HL-60/S4 (cell line): ENCODE results near the gene CMBL.
"Not testable (repeated sequence)": the region's sequence is repeated elsewhere in the genome, so short reads cannot be mapped to it uniquely, and the experiment has no call there.

Experiments used
- in situ Hi-C: fragments of 300-500 bp; cut with MboI; formaldehyde crosslinking; loops from 2 replicates; pipeline ENCODE4 v1.14.3; 2022; ENCODE audit warnings: low sequenced_read_pairs

The CMBL gene

GRCh38 chr5:10286862-10287227, 20.9 kb downstream of the CMBL start:
- in situ Hi-C loops, result no loop called here

DNA sequence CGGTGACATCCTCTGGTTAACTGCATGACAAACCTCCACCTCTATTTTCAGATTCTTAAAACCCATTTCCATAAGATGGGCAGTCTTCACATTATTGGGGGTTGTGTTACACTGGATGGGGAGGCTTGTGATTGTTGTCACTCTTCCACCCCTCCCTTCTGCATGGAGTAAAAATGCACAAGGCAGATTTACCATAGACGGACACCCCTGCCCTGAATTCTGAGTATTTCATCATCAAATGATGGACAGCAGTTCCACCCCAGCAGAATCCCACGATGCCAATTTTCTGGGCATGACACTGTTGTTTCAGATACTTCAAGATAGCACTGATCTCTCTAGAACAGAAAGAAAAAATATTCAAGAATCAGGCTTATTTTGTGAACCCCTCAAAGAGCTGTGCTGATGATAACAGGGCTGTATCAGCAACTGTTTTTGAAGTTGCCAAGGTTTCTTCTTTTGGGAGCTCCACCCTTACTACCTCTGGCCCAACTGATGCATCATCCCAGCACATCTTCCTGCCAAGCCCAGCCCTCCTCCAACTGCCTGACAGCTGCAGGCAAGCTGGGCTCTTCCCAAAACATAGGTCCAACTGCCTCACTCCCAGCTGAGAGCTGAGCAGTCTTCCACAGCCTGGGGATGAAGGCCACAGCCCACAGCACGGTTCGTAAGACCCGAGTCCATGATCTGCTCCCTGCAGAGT, 21.4 kb downstream of the CMBL start:
- in situ Hi-C loops, result no loop called here

- in situ Hi-C loops, result not testable (repeated sequence)
These were observed 22.3 kb downstream of the CMBL start for GRCh38 chr5:10285362-10285761.

DNA sequence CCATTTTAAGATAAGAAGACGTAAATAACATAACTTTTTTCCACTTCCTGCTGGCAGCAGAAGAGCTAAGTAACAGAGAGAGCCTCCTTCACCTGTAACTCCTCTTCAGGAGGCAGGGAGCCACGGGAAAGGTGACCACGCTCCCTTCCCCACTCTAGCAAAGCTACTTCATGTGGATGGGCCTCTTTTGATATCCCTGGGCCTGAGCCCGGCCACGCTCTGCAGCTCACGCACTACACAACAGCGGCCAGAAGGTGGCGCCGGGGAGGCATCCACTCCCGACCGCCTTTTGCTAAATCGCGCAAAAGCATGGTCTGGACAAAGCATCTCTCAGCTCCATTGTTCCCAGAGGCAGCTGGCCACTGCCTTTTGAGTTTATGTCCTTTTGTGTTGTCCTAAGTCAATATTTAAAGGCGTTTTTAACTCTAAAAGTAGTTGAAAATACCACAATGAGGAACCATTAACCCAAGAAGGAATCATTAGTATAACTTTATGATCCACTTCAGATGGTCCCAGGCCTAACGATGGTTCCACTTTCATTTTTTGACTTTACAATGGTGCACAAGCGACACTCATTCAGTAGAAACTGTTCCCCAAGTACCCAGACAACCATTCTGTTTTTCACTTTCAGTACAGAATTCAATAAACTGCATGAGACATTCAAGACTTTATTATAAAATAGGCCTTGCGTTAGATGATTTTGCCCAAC, 23.6 kb downstream of the CMBL start:
- in situ Hi-C loops, result no loop called here

- in situ Hi-C loops, result no loop called here
These were observed 27.6 kb downstream of the CMBL start for GRCh38 chr5:10279925-10280720.

- in situ Hi-C loops, result no loop called here
These were observed 28.4 kb downstream of the CMBL start for GRCh38 chr5:10279328-10279727.

- in situ Hi-C loops, result no loop called here
These were observed 28.9 kb downstream of the CMBL start for GRCh38 chr5:10278658-10279279.

DNA sequence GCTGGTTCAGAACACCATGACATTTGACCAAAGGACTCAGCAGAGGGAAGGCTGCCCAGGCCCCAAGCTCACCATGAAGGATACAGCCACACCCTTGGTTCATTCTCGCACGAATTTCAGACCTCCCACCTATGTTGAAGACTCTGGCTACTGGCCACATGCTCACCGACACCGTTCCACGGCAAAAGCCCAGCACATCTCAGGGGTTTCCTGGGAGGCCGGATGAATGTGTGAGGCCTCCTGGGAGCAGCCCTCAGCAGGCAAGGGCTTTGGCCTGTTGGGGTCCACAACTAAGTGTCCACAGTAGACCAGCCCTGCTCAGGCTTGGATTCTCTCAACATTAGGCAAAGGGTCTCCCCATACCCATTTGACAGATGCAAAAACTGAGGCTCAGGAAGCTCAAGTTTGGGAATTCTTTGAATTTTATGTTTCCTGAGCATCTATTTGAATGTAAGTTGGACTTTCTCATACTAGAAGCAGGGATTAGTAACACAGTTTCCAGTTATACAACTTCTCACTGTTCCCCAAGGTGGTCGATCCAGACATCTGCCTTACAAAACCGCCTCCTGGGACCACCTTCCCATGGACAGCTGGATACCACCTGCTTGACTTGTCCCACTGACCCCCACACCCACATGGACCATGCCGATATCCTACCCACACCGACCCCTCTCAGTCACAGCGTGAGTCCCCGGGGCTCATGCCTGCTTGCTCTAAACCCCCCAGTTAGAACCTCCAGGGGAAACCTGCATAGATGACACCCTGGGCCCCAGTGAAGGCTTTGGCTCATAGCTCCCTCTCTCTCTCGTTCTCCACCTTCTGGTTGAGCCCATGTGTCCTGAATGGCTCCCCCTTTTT, 29.7 kb downstream of the CMBL start:
- in situ Hi-C loops, result no loop called here

DNA sequence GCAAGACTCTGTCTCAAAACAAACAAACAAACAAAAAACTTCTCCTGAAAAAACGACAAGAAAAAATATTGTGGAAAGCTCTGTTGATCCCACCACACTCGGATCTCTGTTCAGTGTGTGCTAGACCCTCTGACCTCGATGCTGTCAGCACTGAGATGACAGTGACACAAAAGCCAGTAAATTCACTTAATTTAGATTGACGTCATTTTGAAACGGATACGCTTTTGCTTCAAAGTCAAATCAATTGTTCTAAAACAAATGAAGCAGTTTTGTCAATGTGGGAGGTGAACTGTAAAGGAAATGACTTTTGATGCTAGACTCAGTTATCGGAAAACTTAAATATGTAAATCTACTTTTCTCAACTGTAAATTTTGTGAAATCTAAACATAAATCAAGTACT, 31.0 kb downstream of the CMBL start:
- in situ Hi-C loops, result no loop called here

- in situ Hi-C loops, result no loop called here
These were observed 31.7 kb downstream of the CMBL start for GRCh38 chr5:10275991-10276390.

GRCh38 chr5:10275460-10275859, 32.2 kb downstream of the CMBL start:
- in situ Hi-C loops, result no loop called here

GRCh38 chr5:10272875-10273209, 34.9 kb downstream of the CMBL start:
- in situ Hi-C loops, result not testable (repeated sequence)

DNA sequence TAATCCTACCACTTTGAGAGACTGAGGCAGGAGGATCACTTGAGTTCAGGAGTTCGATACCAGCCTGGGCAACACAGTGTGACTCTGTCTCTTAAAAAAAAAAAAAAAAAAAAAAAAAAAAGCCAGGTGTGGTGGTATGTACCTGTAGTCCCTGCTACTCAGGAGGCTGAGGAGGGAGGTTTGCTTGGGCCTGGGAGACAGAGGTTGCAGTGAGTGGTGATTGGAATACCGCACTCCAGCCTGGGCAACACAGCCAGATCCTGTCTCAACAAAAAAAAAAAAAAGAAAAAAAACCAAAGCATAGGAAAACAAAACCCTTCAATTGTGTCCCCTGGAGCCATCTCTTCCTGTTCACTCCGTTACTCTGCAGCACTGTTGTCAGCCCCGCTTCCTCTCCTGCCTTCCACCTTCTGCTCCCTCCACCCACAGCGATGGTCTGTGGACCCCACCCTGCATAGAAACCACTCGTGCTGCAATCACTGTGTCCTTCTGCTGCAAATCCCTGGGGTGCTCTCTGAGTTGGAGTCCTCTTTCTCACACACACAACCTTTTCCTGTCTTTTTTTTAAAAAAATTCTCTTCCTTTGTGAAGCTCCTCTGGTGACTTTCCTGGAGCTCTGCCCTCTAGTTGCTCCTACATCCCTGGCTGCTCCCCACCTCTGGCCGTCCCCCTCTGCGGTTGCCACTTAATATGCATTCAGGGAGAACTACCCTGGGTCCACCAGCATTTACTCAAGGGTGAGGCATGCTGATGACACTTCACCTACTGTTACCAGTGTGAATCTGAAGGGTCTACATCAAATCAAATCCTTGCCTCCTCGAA, 35.4 kb downstream of the CMBL start:
- in situ Hi-C loops, result no loop called here

- in situ Hi-C loops, result no loop called here
These were observed 39.6 kb downstream of the CMBL start for GRCh38 chr5:10268100-10268499.

DNA sequence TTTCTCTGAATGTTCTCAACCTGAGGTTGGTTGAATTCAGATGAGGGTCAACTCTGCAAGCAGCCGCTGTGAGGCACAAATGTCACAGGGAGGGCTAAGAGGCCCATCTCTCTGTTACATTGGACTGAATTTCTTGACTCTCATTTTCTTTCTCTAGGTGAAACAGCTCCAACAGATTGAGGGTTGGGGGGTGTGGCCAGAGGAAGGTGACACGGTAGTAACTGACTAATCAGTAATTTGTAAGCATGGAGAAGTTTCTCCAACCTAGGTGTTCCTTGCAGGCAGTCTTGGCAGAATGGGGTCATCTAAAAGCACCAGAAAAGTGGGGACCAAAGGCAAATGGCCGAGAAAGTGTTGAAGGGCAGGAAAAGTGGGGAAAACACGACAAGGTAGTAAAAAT, 40.9 kb downstream of the CMBL start:
- in situ Hi-C loops, result no loop called here

DNA sequence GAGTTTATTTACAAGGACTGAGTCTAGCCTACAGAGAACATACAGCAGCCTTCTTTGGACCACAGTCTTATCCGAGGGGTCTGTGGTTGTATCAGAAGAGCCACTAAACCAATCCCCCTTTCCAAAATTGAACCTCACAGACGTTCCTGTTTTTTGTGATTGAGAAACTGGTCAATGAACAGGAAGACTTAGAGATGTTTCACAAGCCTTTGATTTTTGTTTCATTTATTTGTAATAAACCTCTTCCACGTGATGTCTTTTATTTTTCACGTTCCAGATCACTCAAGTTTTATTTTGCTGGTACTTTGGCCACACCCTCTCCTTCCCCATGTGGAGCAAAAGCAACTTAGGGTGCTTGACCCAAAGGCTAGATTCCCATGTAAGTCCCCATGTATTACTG, 41.6 kb downstream of the CMBL start:
- in situ Hi-C loops, result no loop called here

DNA sequence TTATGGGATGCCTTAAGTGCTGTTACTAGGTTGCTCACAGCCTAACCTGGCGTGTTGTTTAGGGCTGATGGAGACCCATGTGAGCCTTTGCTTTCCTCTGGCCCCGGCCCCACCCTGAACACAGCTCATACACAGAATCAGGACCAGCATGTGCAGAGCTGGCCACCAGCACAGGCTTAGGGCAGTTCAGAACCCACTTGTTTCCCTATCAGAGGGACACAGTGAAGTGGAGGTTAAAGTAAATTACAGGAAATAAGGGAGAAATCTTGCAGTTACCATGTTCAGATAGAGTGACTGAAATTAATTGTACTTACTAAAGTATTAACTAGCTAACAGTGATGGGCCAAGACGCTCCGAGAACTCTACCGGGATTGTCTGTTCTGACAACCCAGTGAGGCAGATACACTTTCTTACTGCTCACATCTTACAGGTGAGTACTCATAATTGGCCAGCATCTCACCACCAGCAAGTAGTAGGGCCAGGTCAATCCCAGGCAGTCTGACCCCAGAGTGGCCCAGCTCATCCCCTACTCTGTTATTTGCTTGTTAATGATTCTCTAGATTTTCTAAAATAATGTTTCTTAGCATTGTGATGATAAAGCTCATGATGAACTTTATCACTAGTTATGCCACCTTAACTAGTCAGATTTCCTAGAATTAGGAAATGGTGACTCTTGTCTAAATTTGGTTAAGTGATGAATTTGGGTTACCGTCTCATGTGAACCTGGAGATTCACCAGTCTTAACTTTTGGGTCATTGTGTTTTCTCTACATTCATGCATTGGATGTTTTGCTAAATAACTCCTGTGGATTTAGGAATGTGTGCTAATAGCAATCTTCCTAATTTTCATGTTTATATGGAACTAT, 42.2 kb downstream of the CMBL start:
- in situ Hi-C loops, result no loop called here

GRCh38 chr5:10264604-10265003, 43.1 kb downstream of the CMBL start:
- in situ Hi-C loops, result no loop called here

DNA sequence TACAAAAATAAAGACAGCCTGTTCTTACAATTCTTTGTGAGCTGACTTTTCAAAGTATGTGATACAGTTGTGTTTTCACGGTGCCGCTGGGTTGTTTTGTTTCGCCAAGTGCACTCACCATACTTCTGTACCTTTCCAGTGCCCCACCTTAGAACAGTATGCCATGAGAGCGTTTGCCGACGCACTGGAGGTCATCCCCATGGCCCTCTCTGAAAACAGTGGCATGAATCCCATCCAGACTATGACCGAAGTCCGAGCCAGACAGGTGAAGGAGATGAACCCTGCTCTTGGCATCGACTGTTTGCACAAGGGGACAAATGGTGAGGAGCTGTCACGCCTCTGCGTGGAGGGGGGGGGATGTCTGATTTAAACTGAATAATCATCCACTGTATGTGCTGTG, 44.7 kb downstream of the CMBL start:
- in situ Hi-C loops, result no loop called here
